Activated CD8-positive, alpha-beta memory T cell treated with anti-CD3 and anti-CD28 coated beads for 36 hours (primary cell): ENCODE measurements around the gene FBXW8. TPM values are rescaled to one million over a fixed set of nuclear protein-coding genes. Genes with fewer than 3 reads are reported as not detected.

Experiments
- CTCF ChIA-PET: fragments of 350-600 bp; sonication (Branson Sonifier 250); formaldehyde crosslinking; loops from one replicate; lab custom pipeline; 2021; ENCODE audit warnings: antibody characterized with exemption; lab: Charles Lee
- POLR2A ChIA-PET: fragments of 350-600 bp; sonication (Branson Sonifier 250); formaldehyde crosslinking; loops from one replicate; lab custom pipeline; 2021; ENCODE audit warnings: antibody characterized with exemption; lab: Charles Lee
- total RNA-seq, 2 experiments: library from RNA; stranded (reverse); gene quantifications; one replicate each; pipeline ENCODE4 v1.2.3, GENCODE V29; 2021

The FBXW8 gene
- total RNA-seq, 2 experiments from 2014 or later = 7.6 to 9.1 TPM

DNA sequence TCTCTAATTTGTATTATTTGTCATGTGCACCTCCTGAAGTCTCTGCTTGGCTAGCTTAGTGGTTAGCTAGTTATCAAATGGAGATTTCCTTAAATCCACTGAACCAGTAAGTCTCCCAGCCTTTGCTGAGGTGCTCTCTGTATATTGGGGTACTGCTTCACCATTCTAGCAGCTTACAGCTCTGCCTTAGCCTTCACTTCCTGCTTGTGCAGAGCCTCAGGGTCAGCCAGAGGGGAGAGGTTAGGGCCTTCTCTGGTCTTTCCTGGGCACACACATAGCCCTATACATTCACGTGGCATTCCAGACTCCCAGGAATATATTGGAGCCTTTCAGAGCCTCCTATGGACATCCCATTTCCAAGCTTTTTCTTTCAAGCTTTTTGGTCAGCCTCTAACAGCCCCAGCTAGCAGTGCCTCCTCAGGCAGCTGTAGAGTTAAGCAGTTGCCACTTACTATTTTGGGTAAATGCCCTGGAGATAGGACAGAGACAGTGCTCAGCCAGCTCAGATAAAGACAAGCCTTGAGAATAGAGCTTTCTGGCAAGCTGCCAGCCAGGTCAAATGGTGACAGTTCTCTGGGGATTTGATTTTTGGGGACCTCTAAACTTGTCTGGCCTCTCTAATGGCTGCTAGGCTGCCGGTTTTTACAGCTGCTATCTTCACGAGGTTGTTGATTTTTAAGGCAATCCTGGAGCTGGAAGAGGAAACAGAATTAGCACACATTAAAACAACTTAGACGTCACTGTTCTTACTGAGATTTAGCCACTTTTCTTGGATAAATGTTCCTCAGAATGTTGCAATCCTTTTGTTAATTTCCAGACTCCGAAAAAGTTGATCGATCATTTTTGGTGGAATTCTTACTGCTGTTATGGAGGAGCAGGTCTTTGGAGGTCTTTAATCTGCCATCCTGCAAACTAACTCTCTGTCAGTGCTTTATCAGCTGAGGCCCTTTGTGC, 32.9 kb downstream of the FBXW8 start:
- ChIA-PET CTCF (interaction anchor here (0.5 to 0.6 kb wide), 2 partner anchors 188 to 269 kb away, joined by 3 to 6 read pairs; no protein-coding TSS in a partner anchor), POLR2A (no interaction called here)

- ChIA-PET POLR2A (no interaction called here), CTCF (no interaction called here)
Measured at GRCh38 chr12:116945886-116946550, 35.3 kb downstream of the FBXW8 start.

DNA sequence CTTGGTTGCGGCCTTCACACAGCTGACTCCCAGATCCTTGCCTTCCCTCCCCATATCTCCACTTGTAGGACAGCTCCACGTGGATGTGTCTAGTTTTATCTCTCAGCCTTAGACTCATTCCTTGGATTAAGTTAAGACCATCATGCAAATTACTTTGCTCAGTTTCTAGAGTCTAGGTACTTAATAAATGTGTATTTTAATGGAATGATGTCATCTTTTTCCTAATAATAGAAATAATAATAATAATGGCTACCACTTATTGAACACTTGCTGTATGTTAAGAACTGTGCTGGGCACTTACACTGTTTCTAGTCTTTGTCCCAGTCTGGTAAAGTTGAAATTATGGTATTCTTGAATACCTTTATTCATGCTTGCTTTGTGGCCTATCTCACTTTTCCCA, 37.5 kb downstream of the FBXW8 start:
- POLR2A ChIA-PET = interaction anchor here (0.6 kb wide), 1 partner anchor 24 kb away, joined by 3 read pairs; no protein-coding TSS in a partner anchor
- CTCF ChIA-PET = interaction anchor here (1.3 kb wide), 1 partner anchor 24 kb away, joined by 4 read pairs; no protein-coding TSS in a partner anchor

DNA sequence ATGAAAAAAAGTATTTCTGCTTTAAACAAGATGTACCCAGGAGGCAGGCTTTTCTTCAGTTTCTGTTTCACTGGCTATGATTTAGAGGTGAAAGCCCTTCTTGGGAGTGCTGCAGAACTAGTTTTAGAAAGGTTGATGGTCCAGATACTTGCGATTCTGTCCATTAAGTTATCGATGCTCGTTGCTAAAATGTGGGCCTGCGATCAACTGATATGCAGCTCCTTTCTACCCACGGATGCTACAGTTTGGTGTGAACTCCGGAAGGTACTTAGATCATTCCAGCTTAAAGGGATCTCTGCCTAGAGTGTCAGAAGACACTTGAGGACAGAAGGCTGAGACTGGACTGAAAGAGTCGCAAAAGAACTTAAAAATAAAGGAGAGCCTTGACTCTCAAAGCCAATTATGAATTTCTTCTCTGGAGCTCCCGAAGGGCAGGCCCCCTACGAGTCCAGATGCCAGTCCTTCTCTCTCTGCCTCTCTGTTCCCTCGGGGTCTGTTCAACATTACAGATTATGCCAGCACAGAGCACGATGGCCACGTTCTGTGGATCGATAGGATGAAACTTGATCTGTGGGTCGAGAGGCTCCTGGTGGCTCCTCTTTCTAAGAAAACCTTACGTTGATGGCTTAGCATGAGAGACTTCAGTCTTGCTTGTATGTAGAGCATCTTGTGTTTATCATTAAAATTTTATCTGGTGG, 40.0 kb downstream of the FBXW8 start:
- POLR2A ChIA-PET = no interaction called here
- CTCF ChIA-PET = no interaction called here

- ChIA-PET CTCF (no interaction called here), POLR2A (interaction anchor here (0.7 kb wide), 1 partner anchor 46 kb away, joined by 3 read pairs; no protein-coding TSS in a partner anchor)
Measured at GRCh38 chr12:116954710-116955381, 44.1 kb downstream of the FBXW8 start.

- POLR2A ChIA-PET = no interaction called here
- CTCF ChIA-PET = no interaction called here
Measured at GRCh38 chr12:116955382-116956021, 44.8 kb downstream of the FBXW8 start.

GRCh38 chr12:116958402-116959197, 47.9 kb downstream of the FBXW8 start:
- POLR2A ChIA-PET = interaction anchor here (1.0 kb wide), 1 partner anchor 34 kb away, joined by 4 read pairs; no protein-coding TSS in a partner anchor
- CTCF ChIA-PET = interaction anchor here (0.6 to 1.0 kb wide), 3 partner anchors 10 to 28 kb away, joined by 3 read pairs; no protein-coding TSS in a partner anchor

DNA sequence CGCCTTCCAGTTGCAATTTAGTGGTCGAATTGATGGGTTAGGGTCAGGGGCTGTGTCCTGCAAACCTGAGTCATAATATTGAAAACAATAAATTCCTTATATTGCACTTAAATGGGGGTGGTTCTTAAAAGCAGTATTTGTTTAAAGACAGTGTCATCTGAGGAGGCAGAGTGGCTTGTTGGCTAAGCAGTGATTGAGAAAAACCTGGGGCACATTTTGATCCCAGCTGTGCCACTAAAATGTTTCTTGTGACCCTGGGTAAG, 48.4 kb downstream of the FBXW8 start:
- ChIA-PET POLR2A (interaction anchor here (1.0 kb wide), 1 partner anchor 35 kb away, joined by 4 read pairs; no protein-coding TSS in a partner anchor), CTCF (interaction anchor here (1.0 kb wide), 1 partner anchor 28 kb away, joined by 3 read pairs; no protein-coding TSS in a partner anchor)

- ChIA-PET CTCF (no interaction called here), POLR2A (no interaction called here)
Measured at GRCh38 chr12:116959845-116960514, 49.2 kb downstream of the FBXW8 start.

DNA sequence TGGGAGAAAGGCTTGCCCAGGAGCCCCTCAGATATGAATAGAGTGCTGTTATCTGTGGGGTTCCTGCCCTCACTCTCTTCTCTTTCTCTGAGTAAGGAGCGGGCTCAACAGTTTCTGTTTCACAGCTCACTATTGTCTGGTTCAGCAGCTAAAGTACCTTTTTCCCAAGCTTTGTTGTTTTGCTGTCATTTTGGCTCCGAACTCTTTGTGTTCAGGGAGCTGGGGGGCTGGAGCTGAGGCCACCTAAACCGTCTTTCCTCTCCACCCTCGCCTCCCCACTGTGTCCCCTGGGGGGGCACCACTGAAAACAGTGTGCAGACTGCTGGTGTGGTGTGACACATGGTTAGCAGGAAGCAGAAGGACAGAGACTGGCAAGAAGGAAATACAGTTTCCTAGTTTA, 51.4 kb downstream of the FBXW8 start:
- ChIA-PET POLR2A (interaction anchor here (0.6 kb wide), 1 partner anchor 259 kb away, joined by 3 read pairs; no protein-coding TSS in a partner anchor), CTCF (no interaction called here)

- CTCF ChIA-PET = no interaction called here
Measured at GRCh38 chr12:116962783-116963356, 52.1 kb downstream of the FBXW8 start.

DNA sequence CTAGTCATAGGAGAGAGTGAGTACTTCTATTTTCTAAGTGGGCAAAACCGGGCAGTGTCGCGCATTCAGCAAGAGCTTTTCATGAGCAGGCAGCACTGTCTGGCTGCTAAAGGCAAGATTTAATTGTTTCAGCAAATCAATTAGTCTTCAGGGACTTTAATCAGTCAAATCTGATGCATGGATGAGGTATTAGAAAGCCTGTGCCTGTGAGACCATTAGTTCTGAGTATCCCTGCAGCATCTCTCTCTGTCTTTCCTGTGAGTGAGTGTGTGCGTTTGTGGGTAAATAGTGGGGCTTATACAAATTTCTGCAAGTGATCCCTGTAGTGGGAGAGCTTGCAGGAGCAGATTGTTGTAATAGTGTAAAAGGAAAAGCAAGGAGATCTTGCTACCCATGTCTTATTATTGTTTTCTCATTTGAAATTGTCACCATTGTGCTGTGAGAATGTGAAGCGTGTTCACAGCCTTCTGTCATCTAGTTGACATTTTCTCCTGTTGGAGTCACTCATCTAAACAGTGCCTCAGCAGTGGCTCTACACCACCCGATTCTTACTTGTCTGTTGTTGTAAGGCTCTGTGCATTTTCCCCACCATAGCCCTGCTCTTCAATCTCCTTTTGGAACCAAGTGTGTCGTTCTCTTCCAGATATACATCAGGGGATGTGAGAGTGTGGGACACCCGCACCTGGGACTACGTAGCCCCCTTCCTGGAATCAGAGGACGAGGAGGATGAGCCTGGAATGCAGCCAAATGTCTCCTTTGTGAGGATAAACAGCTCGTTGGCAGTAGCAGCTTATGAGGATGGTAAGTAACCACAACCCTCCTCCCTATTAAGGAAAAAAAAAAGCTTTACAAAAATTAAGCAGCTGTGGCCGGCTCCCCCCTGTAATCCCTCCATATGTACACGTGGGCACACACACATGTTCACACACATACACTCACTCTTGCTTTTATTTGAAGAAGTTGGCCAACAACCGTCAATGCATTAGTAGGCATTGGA, 53.6 kb downstream of the FBXW8 start:
- POLR2A ChIA-PET = interaction anchor here (0.6 kb wide), 1 partner anchor 195 kb away, joined by 4 read pairs; no protein-coding TSS in a partner anchor

More at GRCh38 chr12:116962783-116963356, 52.1 kb downstream of the FBXW8 start:
- POLR2A ChIA-PET = interaction anchor here (0.6 kb wide), 1 partner anchor 259 kb away, joined by 3 read pairs; no protein-coding TSS in a partner anchor

DNA sequence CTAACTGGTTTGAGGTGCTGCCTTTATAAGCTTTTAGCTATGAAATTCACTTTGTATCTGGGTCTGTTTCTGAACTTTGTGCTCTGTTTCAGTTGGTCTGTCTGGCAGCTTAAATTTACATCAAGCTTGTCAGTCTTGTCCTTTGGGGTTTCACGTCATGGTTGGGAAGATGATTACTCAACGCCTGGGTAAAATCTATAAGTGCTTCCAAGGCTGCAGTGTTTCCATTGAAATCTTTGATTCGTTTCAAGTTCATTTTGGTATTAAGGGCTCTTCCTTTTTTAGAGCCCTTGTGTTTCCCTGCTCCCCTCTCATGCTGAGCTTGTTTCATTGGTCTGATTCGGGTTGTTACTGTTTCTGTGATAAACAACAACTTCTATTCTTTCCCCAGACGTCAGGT, 58.2 kb downstream of the FBXW8 start:
- ChIA-PET POLR2A (no interaction called here), CTCF (interaction anchor here (1.2 kb wide), 1 partner anchor 11 kb away, joined by 3 read pairs; no protein-coding TSS in a partner anchor)

More for the DNA sequence above, 53.6 kb downstream of the FBXW8 start:
- CTCF ChIA-PET = no interaction called here

- CTCF ChIA-PET = interaction anchor here (1.2 kb wide), 1 partner anchor 12 kb away, joined by 3 read pairs; no protein-coding TSS in a partner anchor
Measured at GRCh38 chr12:116969615-116970585, 59.1 kb downstream of the FBXW8 start.

More at GRCh38 chr12:116969615-116970585, 59.1 kb downstream of the FBXW8 start:
- POLR2A ChIA-PET = no interaction called here
